ENCODE data around the gene AFG3L2. TPM values are rescaled to one million over a fixed set of nuclear protein-coding genes. Genes with fewer than 3 reads are reported as not detected.
A peak's percentile ranks its signal among the peaks of the same experiment; 100 is the strongest.

The AFG3L2 gene
- total RNA-seq, 4 donors from 2014 or later = 39.8 to 47.7 (median 41.7) TPM

DNA sequence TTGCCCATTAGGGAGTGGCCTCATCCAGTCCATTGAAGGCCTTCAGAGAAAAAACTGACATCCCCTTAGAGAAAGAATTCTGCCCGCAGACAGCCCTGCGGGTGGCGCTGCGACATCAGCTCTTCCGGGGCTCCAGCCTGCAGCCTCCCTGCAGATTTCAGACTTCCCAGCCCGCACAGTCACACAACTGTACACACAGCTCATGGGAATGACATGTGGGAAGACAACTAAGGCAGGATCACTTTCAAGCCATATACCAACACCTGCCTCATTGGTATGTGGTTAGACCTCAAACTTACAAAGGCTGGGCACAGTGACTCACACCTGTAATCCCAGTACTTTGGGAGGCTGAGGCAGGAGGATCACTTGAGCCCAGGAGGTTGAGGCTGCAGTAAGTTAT is 93.8 kb downstream of the AFG3L2 start:
- peaks cover 12 to 53% (median 50%) of the 10 kb centered on the region in 4 donors for H3K4me1 ChIP-seq
- intact Hi-C loops (cut with DNase I) = no loop called here
- H3K36me3 ChIP-seq = no peaks in the 10 kb centered on the region
- DNase-seq (ENCODE audit: extremely low spot score) = no peak
- TF ChIP-seq CTCF (IDR thresholded peaks at IDR 0.05) (peak in 2 of 3 experiments; percentile 7 to 11), POLR2AphosphoS5 (IDR thresholded peaks at IDR 0.05) (no peak)
- no peak overlapping the region for H3K4me3 ChIP-seq
- 73% methylated on average over 6 of the region's 6 CpGs for WGBS
- H3K9me3 ChIP-seq = no peaks in the 10 kb centered on the region
- peaks cover 0 to 4% (median 0%) of the 10 kb centered on the region in 4 donors for H3K27me3 ChIP-seq
- peak overlapping the region in 3 of 4 donors; percentile 93 to 98 (median 96) for H3K27ac ChIP-seq (replicated peaks in 1 of 4)

DNA sequence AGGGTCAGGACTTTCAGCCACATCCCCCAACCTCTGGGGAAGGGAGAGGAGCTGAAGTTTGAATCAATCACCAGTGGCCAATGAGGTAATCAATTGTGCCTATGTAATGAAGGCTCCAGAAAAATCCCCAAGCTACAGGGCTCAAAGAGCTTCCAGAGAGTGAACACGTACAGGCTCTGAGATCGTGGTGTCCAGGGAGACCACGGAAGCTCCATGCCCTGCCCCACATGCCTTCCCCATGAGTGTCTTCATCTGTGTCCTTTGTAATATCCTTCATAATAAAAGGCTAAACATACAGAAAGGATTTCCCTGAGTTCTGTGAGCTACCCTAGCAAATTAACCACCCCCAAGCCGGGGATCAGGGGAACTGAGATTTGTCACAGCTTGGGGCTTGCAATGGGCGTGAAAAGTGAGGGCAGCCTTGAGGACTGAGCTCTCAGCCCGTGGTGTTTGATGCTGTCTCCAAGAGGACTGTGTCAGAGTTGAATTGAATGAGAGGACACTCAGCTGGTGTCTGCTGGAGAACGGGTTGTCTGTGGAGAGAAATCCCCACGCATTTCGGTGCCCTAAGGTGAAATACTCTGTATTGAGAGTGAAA is 94.5 kb downstream of the AFG3L2 start:
- TF ChIP-seq POLR2A (IDR thresholded peaks at IDR 0.05; ENCODE audit: low read depth) (no peak), POLR2AphosphoS5 (IDR thresholded peaks at IDR 0.05) (peak in 1 of 2 donors; percentile 41)
- WGBS = 70% methylated on average over 9 of the region's 9 CpGs
- no peak overlapping the region for H3K4me3 ChIP-seq
- peak overlapping the region; percentile 93 to 98 (median 96) for H3K27ac ChIP-seq (replicated peaks in 1 of 4)
- H3K9me3 ChIP-seq = no peaks in the 10 kb centered on the region
- H3K4me1 ChIP-seq = peaks cover 17 to 53% (median 50%) of the 10 kb centered on the region in 4 donors
- H3K27me3 ChIP-seq = peaks cover 0 to 4% (median 0%) of the 10 kb centered on the region in 4 donors
- intact Hi-C loops (cut with DNase I) = no loop called here
- DNase-seq (ENCODE audit: extremely low spot score) = no peak
- H3K36me3 ChIP-seq = no peaks in the 10 kb centered on the region

DNA sequence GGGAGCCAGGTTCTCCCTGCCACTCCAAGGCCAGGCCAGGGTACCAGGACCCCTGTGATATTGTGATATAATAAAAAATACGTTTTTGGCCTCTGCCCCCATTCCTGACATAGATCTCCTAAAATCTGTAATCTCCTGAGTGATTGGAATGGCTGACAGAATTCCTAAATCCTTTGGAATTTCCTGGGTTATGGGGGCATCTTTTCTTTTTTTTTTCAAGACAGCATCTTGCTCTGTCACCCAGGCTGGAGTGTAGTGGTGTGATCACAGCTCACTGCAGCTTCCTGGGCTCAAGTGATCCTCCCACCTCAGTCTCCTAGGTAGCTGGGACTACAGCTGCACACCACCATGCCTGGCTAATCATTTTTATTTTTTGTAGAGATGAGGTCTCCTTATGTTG is 95.2 kb downstream of the AFG3L2 start:
- WGBS = 50% methylated on average over 1 of the region's 1 CpG
- Histone ChIP-seq H3K27ac (replicated peaks in 1 of 4) (peak overlapping the region; percentile 93 to 98 (median 96)), H3K4me1 (peaks cover 18 to 53% (median 50%) of the 10 kb centered on the region in 4 donors), H3K27me3 (no peaks in the 10 kb centered on the region), H3K9me3 (no peaks in the 10 kb centered on the region), H3K4me3 (no peak overlapping the region), H3K36me3 (no peaks in the 10 kb centered on the region)
- intact Hi-C loops (cut with DNase I) = no loop called here
- no peak for DNase-seq (ENCODE audit: extremely low spot score)
- no peak for TF ChIP-seq POLR2AphosphoS5 (IDR thresholded peaks at IDR 0.05)
- no peak for TF ChIP-seq POLR2A (IDR thresholded peaks at IDR 0.05; ENCODE audit: low read depth)
- TF ChIP-seq CTCF (IDR thresholded peaks at IDR 0.05) = no peak
- no peak for TF ChIP-seq EP300 (IDR thresholded peaks at IDR 0.05)

- TF ChIP-seq EP300 (IDR thresholded peaks at IDR 0.05) = no peak
- TF ChIP-seq POLR2AphosphoS5 (IDR thresholded peaks at IDR 0.05) = peak; percentile 18 to 56
- Histone ChIP-seq H3K27me3 (no peaks in the 10 kb centered on the region), H3K36me3 (no peaks in the 10 kb centered on the region), H3K27ac (replicated peaks in 1 of 4) (peak overlapping the region; percentile 93 to 98 (median 96)), H3K9me3 (no peaks in the 10 kb centered on the region), H3K4me1 (peaks cover 18 to 58% (median 56%) of the 10 kb centered on the region in 4 donors), H3K4me3 (peak overlapping the region; percentile 48 to 61 (median 59))
- WGBS = 79% methylated on average over 11 of the region's 16 CpGs
- no peak for DNase-seq (ENCODE audit: extremely low spot score)
- intact Hi-C loops (cut with DNase I) = loop anchor here (5.0 kb wide), 1 partner anchor 97 kb away; the partner anchor contains the start of gene AFG3L2
These were observed 97.1 kb downstream of the AFG3L2 start for GRCh38 chr18:12279781-12280531.

Small RNAs within 50 kb of the gene (small RNA-seq; reads per million reads assigned to genes)
- 0 reads per million in 3 donors for gene RNU6-170P
- 0 reads per million in 3 donors for gene RNU7-129P

Other genes with a start within 250 kb of the AFG3L2 start
- not detected for gene CIDEA, start 122.9 kb downstream of the AFG3L2 start, total RNA-seq
- gene TUBB6, start 69.0 kb downstream of the AFG3L2 start, total RNA-seq = 1,000 to 10,000 TPM in 2 of 4 donors, 100 to 1,000 TPM in 2; 599 to 1,574 (median 1,002) TPM
- 1 to 10 TPM; 3.0 to 6.3 (median 4.4) TPM for gene PRELID3A, start 30.7 kb upstream of the AFG3L2 start, total RNA-seq

All from esophagus muscularis mucosa (tissue), 4 donors.